Cardiac fibroblast (primary cell): ENCODE measurements around the gene ZC3H18.

Experiments used
- DNase-seq, 2 donors: peaks; one replicate each; pipeline versions ENCODE4 v3.0.0 to v3.0.0-alpha.2; 2010; ENCODE audit warnings: low read depth in 2 of 2
- H3K4me3 ChIP-seq, 2 donors: replicated peaks in 1 of 2; 1 replicate in 1 of 2; 2 replicates in 1 of 2; pipeline ENCODE4 v1.5.1; 2011; ENCODE audit warnings: low read depth in 2 of 2, low read length in 2 of 2, mild to moderate bottlenecking in 2 of 2, moderate library complexity in 1 of 2
- CTCF ChIP-seq: IDR thresholded peaks from one replicate; pipeline ENCODE4 v1.5.1; 2011; ENCODE audit warnings: low read depth, mild to moderate bottlenecking, low read length, inconsistent platforms

The ZC3H18 gene

GRCh38 chr16:88541831-88542616 is 28.2 kb upstream of the ZC3H18 start:
- no peak overlapping the region for H3K4me3 ChIP-seq
- no peak for TF ChIP-seq CTCF
- no peak for DNase-seq

GRCh38 chr16:88543230-88543813 is 26.9 kb upstream of the ZC3H18 start:
- TF ChIP-seq CTCF, result no peak
- H3K4me3 ChIP-seq, result no peak overlapping the region
- DNase-seq, result no peak

- no peak for DNase-seq
- no peak overlapping the region for H3K4me3 ChIP-seq
- no peak for TF ChIP-seq CTCF
Observed at GRCh38 chr16:88545781-88546180, 24.4 kb upstream of the ZC3H18 start.

GRCh38 chr16:88548131-88548874 is 21.9 kb upstream of the ZC3H18 start:
- TF ChIP-seq CTCF, result no peak
- no peak overlapping the region for H3K4me3 ChIP-seq
- DNase-seq, result no peak

- no peak overlapping the region for H3K4me3 ChIP-seq
- TF ChIP-seq CTCF, result no peak
- DNase-seq, result no peak
Observed at GRCh38 chr16:88548985-88549384, 21.2 kb upstream of the ZC3H18 start.

GRCh38 chr16:88549671-88550245 is 20.4 kb upstream of the ZC3H18 start:
- no peak overlapping the region for H3K4me3 ChIP-seq
- DNase-seq, result no peak
- no peak for TF ChIP-seq CTCF
